ENCODE data around the gene SGIP1. TPM values are rescaled to one million over a fixed set of nuclear protein-coding genes. Genes with fewer than 3 reads are reported as not detected.

SGIP1 gene
- polyA plus RNA-seq, 1 of the 3 experiments (the other 2 are of a cell fraction) = 15.5 TPM

DNA sequence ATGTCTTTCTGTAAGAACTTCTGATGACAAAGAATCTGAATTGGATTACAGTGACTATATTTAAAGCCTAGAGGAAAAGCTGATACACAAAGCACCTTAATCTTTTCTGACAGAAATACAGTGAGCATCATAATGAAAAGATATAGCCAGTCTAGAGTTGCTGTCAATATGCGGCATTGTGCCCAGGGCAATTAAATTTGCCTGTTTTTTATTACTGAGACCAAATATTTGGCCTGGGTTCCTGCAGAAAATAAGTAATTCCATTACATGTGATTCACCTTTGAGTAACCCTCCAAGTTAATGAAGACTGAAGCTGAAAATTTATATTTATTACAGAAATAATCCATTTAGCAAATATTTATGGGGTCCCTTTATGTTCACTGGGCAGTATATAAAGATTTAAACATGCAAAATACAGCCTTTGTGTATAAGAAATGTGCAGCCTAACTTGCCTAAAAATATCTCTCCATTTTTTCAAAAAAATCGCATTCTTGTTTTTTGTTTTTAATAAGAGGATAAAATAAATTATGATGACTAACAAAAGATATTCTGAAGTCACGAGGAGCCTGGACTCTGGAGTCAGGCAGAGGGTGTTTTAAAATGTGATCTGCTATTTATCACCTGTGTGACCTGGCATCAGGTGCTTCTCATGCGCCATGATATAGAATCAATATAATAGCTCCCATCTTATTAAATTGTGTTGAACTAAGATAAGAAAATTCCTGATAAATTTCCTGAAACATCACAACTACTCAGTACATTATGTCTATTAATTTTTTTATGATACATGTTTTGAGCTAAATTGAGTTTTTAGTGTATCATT is 83.6 kb downstream of the SGIP1 start (continued):
- TF ChIP-seq TAF1 (IDR thresholded peaks at IDR 0.05; ENCODE audit: borderline replicate concordance, low read depth, low read length) (no peak), RCOR1 (IDR thresholded peaks at IDR 0.05; ENCODE audit: low read length) (peak; percentile 96), CHD2 (IDR thresholded peaks at IDR 0.05; ENCODE audit: low read length, partially characterized antibody) (peak; percentile 55), MAX (IDR thresholded peaks at IDR 0.05; ENCODE audit: low read depth) (no peak), YY1 (IDR thresholded peaks at IDR 0.05; ENCODE audit: low read depth) (no peak), GATA2 (CRISPR knock-in tag; IDR thresholded peaks at IDR 0.05) (no peak), IRF3 (IDR thresholded peaks at IDR 0.05; ENCODE audit: low read depth, low read length) (no peak), POLR2AphosphoS5 (IDR thresholded peaks at IDR 0.05; ENCODE audit: low read depth, low read length) (peak; percentile 82)
- TF ChIP-seq, protein P1, sequence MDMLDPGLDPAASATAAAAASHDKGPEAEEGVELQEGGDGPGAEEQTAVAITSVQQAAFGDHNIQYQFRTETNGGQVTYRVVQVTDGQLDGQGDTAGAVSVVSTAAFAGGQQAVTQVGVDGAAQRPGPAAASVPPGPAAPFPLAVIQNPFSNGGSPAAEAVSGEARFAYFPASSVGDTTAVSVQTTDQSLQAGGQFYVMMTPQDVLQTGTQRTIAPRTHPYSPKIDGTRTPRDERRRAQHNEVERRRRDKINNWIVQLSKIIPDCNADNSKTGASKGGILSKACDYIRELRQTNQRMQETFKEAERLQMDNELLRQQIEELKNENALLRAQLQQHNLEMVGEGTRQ (IDR thresholded peaks at IDR 0.05; ENCODE audit: borderline replicate concordance, low read depth, low read length) = no peak

- POLR2A ChIA-PET = no interaction called here
- DNase-seq = no peak
- Histone ChIP-seq H3K36me3 (replicated peaks in 1 of 2; ENCODE audit: control insufficient read depth in 1 of 2, insufficient read depth in 2 of 2, low read length in 1 of 2) (peaks cover 2 to 10% of the 10 kb centered on the region in 2 experiments), H3K4me2 (no peak overlapping the region), H3K9me3 (no peaks in the 10 kb centered on the region), H3K27ac (ENCODE audit: low read depth in 2 of 2, low read length in 1 of 2) (peak overlapping the region; percentile 65 to 87; a peak in 3 of 4 replicates), H3F3A (replicated peaks; ENCODE audit: insufficient read depth) (peaks cover 13% of the 10 kb centered on the region), H4K20me1 (ENCODE audit: insufficient read depth) (no peaks in the 10 kb centered on the region), H3K79me2 (ENCODE audit: insufficient read depth) (peaks cover 7% of the 10 kb centered on the region; the same call in 1 of the 2 replicates), H3K9me2 (no peaks in the 10 kb centered on the region), H2AFZ (ENCODE audit: low read depth) (no peak overlapping the region), H3K4me3 (ENCODE audit: low read depth in 2 of 2, low read length in 1 of 2) (no peak overlapping the region), H3K9ac (no peak overlapping the region), H3K4me1 (ENCODE audit: control insufficient read depth in 1 of 2, insufficient read depth in 2 of 2, low read depth in 1 of 2, low read length in 1 of 2) (peaks cover 7 to 26% of the 10 kb centered on the region in 2 experiments; a peak in 3 of 4 replicates), H3K27me3 (ENCODE audit: insufficient read depth) (no peaks in the 10 kb centered on the region)
- CTCF ChIA-PET = interaction anchor here (0.6 to 1.3 kb wide), 6 partner anchors 17 to 172 kb away, joined by 3 to 5 read pairs (median 4); no protein-coding TSS in a partner anchor
- TF ChIP-seq PBX3 (IDR thresholded peaks at IDR 0.05) (no peak), IRF3 (IDR thresholded peaks at IDR 0.05; ENCODE audit: low read depth, low read length) (no peak), MEF2A (IDR thresholded peaks at IDR 0.05; ENCODE audit: borderline replicate concordance, low read depth) (no peak), RAD21 (IDR thresholded peaks at IDR 0.05; ENCODE audit: low read length) (no peak), TCF12 (IDR thresholded peaks at IDR 0.05) (no peak), JUND (IDR thresholded peaks at IDR 0.05) (no peak), POLR2AphosphoS5 (IDR thresholded peaks at IDR 0.05; ENCODE audit: low read depth, low read length) (no peak), ELF1 (IDR thresholded peaks at IDR 0.05) (no peak), GABPA (IDR thresholded peaks at IDR 0.05; ENCODE audit: low read depth) (no peak), RXRA (IDR thresholded peaks at IDR 0.05; ENCODE audit: borderline replicate concordance, low read depth) (no peak)
Measured at GRCh38 chr1:66618390-66618789, 84.4 kb downstream of the SGIP1 start.

Data from SK-N-SH (cell line).